OCI-LY1 (cell line): ENCODE measurements around the gene GAMT.

Experiments used
- CTCF ChIP-seq: fragments of 200-600 bp; sonication (generic), shearing (Covaris generic); IDR thresholded peaks from 2 replicates; pipeline ENCODE4 v1.5.1; 2017; ENCODE audit warnings: mild to moderate bottlenecking, antibody characterized with exemption, low read length, moderate library complexity, mixed read lengths
- EZH2 ChIP-seq: fragments of 200-600 bp; sonication (generic), shearing (Covaris generic); IDR thresholded peaks from 2 replicates; pipeline ENCODE4 v1.8.0; 2017; ENCODE audit warnings: borderline replicate concordance, mixed run types, mild to moderate bottlenecking, antibody characterized with exemption, low read length, moderate library complexity, mixed read lengths

GRCh38 chr19:1430246-1430645, 28.9 kb upstream of the GAMT start:
- no peak for TF ChIP-seq EZH2
- no peak for TF ChIP-seq CTCF
